HUDEP-2 (cell line): Measurements from ENCODE around the gene TFRC.
"Not testable (repeated sequence)": the region's sequence is repeated elsewhere in the genome, so short reads cannot be mapped to it uniquely, and the experiment has no call there.

Experiments
- DNase-seq, 76 experiments: peaks; one replicate each; lab custom pipeline; 2025; ENCODE audit not compliant: unreplicated experiment in 76 of 76; lab: John Stamatoyannopoulos, UW

TFRC gene

GRCh38 chr3:196081834-196082618, at the start of gene TFRC:
TSS of gene TFRC (minus strand) at chr3:196082090. CDS start at chr3:196077099, 4,991 bp downstream.
- DNase-seq, result peak in 74 of 76 experiments; percentile 56 to 97 (median 92)

- no peak for DNase-seq
Observed at GRCh38 chr3:196128172-196128843, 46.4 kb upstream of the TFRC start.

- peak in 75 of 76 experiments; percentile 13 to 85 (median 69) for DNase-seq
Observed at GRCh38 chr3:196127308-196128040, 45.6 kb upstream of the TFRC start.

- DNase-seq, result no peak
Observed at GRCh38 chr3:196124608-196125007, 42.7 kb upstream of the TFRC start.

- DNase-seq, result no peak
Observed at GRCh38 chr3:196122688-196123046, 40.8 kb upstream of the TFRC start.

- no peak for DNase-seq
Observed at GRCh38 chr3:196122021-196122687, 40.3 kb upstream of the TFRC start.

GRCh38 chr3:196121066-196121465, 39.2 kb upstream of the TFRC start:
- DNase-seq, result no peak

- no peak for DNase-seq
Observed at GRCh38 chr3:196120291-196120951, 38.5 kb upstream of the TFRC start.

GRCh38 chr3:196117809-196118208, 35.9 kb upstream of the TFRC start:
- no peak for DNase-seq

- no peak for DNase-seq
Observed at GRCh38 chr3:196115678-196116083, 33.8 kb upstream of the TFRC start.

GRCh38 chr3:196111939-196112386, 30.1 kb upstream of the TFRC start:
- DNase-seq, result no peak

- DNase-seq, result peak in 67 of 76 experiments; percentile 13 to 78 (median 47)
Observed at GRCh38 chr3:196108075-196108743, 26.3 kb upstream of the TFRC start.

- DNase-seq, result not testable (repeated sequence)
Observed at GRCh38 chr3:196104707-196105106, 22.8 kb upstream of the TFRC start.

GRCh38 chr3:196098365-196098980, 16.6 kb upstream of the TFRC start:
- not testable (repeated sequence) for DNase-seq

- DNase-seq, result no peak
Observed at GRCh38 chr3:196097373-196098154, 15.7 kb upstream of the TFRC start.

GRCh38 chr3:196096382-196096953, 14.6 kb upstream of the TFRC start:
- no peak for DNase-seq

- peak in 1 of 76 experiments; percentile 15 for DNase-seq
Observed at GRCh38 chr3:196093317-196094111, 11.6 kb upstream of the TFRC start.
